Neural cell (in vitro differentiated cells): ENCODE data around the gene ATOSB. TPM values are rescaled to one million over a fixed set of nuclear protein-coding genes. Genes with fewer than 3 reads are reported as not detected.
A peak's percentile ranks its signal among the peaks of the same experiment; 100 is the strongest.

Source experiments
- H2AFZ ChIP-seq: fragments of 200-600, 300-800 bp; sonication (generic), shearing (Covaris generic); 2 replicates; pipeline ENCODE4 v1.6.0; 2014; ENCODE audit warnings: low read depth, mild to moderate bottlenecking, antibody characterized with exemption, low read length, moderate library complexity
- H3F3A ChIP-seq: fragments of 200-600 bp; shearing (Covaris generic); 2 replicates; pipeline ENCODE4 v1.6.1; 2016; ENCODE audit warnings: mild to moderate bottlenecking, moderate library complexity, mixed read lengths, antibody characterized with exemption, low read length; ENCODE audit not compliant: insufficient read depth, poor library complexity, severe bottlenecking
- H3K27ac ChIP-seq: fragments of 200-600, 300-800 bp; sonication (generic), shearing (Covaris generic); 2 replicates; pipeline ENCODE4 v1.5.1; 2014; ENCODE audit warnings: mild to moderate bottlenecking, low read length, moderate library complexity
- H3K27me3 ChIP-seq: fragments of 300-800, 200-600 bp; sonication (generic), shearing (Covaris generic); 2 replicates; pipeline ENCODE4 v1.6.0; 2014; ENCODE audit warnings: mild to moderate bottlenecking, low read depth, low read length, moderate library complexity; ENCODE audit not compliant: insufficient read depth
- H3K36me3 ChIP-seq: fragments of 300-800, 200-600 bp; sonication (generic), shearing (Covaris generic); 2 replicates; pipeline ENCODE4 v1.5.1; 2014; ENCODE audit warnings: mild to moderate bottlenecking, antibody characterized with exemption, low read length, moderate library complexity; ENCODE audit not compliant: insufficient read depth
- H3K4me2 ChIP-seq: fragments of 300-800, 200-600 bp; sonication (generic), shearing (Covaris generic); 2 replicates; pipeline ENCODE4 v1.6.0; 2014; ENCODE audit warnings: mild to moderate bottlenecking, low read length
- H3K4me3 ChIP-seq: fragments of 300-800, 200-600 bp; sonication (generic), shearing (Covaris generic); 2 replicates; pipeline ENCODE4 v1.5.1; 2014; ENCODE audit warnings: mild to moderate bottlenecking, low read length, moderate library complexity
- H3K79me2 ChIP-seq: fragments of 200-600 bp; shearing (Covaris generic); replicated peaks from 2 replicates; pipeline ENCODE4 v1.6.0; 2014; ENCODE audit warnings: mild to moderate bottlenecking, low read length, moderate library complexity; ENCODE audit not compliant: insufficient read depth
- H3K9ac ChIP-seq: fragments of 300-800, 200-600 bp; sonication (generic), shearing (Covaris generic); 2 replicates; pipeline ENCODE4 v1.6.1; 2016; ENCODE audit warnings: mild to moderate bottlenecking, low read length, mixed read lengths
- H3K9me2 ChIP-seq: fragments of 200-600 bp; shearing (Covaris generic); 2 replicates; pipeline ENCODE4 v1.6.1; 2016; ENCODE audit warnings: mild to moderate bottlenecking, low read length, mixed read lengths; ENCODE audit not compliant: insufficient read depth
- H3K9me3 ChIP-seq: fragments of 200-600, 300-800 bp; sonication (generic), shearing (Covaris generic); 2 replicates; pipeline ENCODE4 v1.6.1; 2016; ENCODE audit warnings: mild to moderate bottlenecking, mixed run types, low read length, moderate library complexity, mixed read lengths
- H4K20me1 ChIP-seq: fragments of 200-600 bp; shearing (Covaris generic); 2 replicates; pipeline ENCODE4 v1.6.1; 2016; ENCODE audit warnings: mild to moderate bottlenecking, mixed run types; ENCODE audit not compliant: insufficient read depth
- EP300 ChIP-seq: fragments of 450-650 bp; conservative IDR thresholded peaks from 2 replicates; pipeline ENCODE4 v1.6.1; 2014; ENCODE audit warnings: antibody characterized with exemption, mild to moderate bottlenecking, moderate library complexity; ENCODE audit not compliant: poor library complexity, severe bottlenecking
- EZH2 ChIP-seq: fragments of 200-600, 300-800 bp; shearing (Covaris generic), sonication (generic); IDR thresholded peaks from 2 replicates; pipeline ENCODE4 v1.6.1; 2014; ENCODE audit warnings: antibody characterized with exemption, low read length, borderline replicate concordance, mild to moderate bottlenecking; ENCODE audit not compliant: insufficient read depth, poor library complexity, severe bottlenecking
- MXI1 ChIP-seq: fragments of 450-650 bp; conservative IDR thresholded peaks from 2 replicates; pipeline ENCODE4 v1.6.1; 2014; ENCODE audit warnings: antibody characterized with exemption, mild to moderate bottlenecking; ENCODE audit not compliant: poor library complexity, severe bottlenecking
- POLR2AphosphoS5 ChIP-seq: IDR thresholded peaks from 2 replicates; pipeline ENCODE4 v1.6.1; 2012
- RAD21 ChIP-seq: fragments of 450-650 bp; conservative IDR thresholded peaks from 2 replicates; pipeline ENCODE4 v1.6.1; 2014; ENCODE audit warnings: antibody characterized with exemption, mild to moderate bottlenecking, moderate library complexity
- SMC3 ChIP-seq: fragments of 450-650 bp; conservative IDR thresholded peaks from 2 replicates; pipeline ENCODE4 v1.6.1; 2014; ENCODE audit warnings: antibody characterized with exemption, mild to moderate bottlenecking, moderate library complexity; ENCODE audit not compliant: poor library complexity
- TAF1 ChIP-seq: IDR thresholded peaks from 2 replicates; pipeline ENCODE4 v1.6.1; 2012; ENCODE audit warnings: low read depth
- polyA plus RNA-seq: library from polyadenylated mRNA; depleted of rRNA; stranded (reverse); fragments of >200 nt; gene quantifications from 2 replicates; pipeline ENCODE4 v1.2.3, GENCODE V29; 2014
- TF ChIP-seq, protein P1 (sequence below): fragments of 450-650 bp; IDR thresholded peaks from 2 replicates; pipeline ENCODE4 v1.5.1; 2014; ENCODE audit warnings: antibody characterized with exemption, mild to moderate bottlenecking, moderate library complexity; ENCODE audit not compliant: poor library complexity, severe bottlenecking
- TF ChIP-seq, protein P2 (sequence below): IDR thresholded peaks from 2 replicates; pipeline ENCODE4 v1.6.1; 2012; ENCODE audit warnings: borderline replicate concordance

The ATOSB gene
- polyA plus RNA-seq, 1 donor from 2014 or later: 28.9 TPM

DNA sequence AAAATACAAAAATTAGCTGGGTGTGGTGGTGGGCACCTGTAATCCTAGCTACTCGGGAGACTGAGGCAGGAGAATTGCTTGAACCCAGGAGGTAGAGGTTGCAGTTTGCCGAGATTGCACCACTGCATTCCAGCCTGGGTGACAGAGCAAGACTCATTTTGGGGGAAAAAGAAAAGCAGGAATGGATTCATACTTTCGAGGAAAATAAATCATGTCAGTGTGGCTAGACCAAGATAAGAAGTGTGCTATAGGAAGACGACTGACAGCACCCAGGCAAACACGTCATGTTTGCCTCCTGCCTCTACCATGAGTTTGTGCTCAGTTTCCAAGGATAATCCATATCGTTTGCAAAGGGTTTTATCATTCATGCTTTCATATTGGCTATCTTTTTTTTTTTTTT, 19.3 kb upstream of the ATOSB start:
- Histone ChIP-seq H3K27me3 (no peaks in the 10 kb centered on the region), H3K9me3 (no peaks in the 10 kb centered on the region), H4K20me1 (no peaks in the 10 kb centered on the region), H3K9ac (no peak overlapping the region), H3K9me2 (no peaks in the 10 kb centered on the region), H3K79me2 (no peaks in the 10 kb centered on the region), H3F3A (no peaks in the 10 kb centered on the region), H3K4me2 (no peak overlapping the region), H3K4me3 (no peak overlapping the region), H3K36me3 (no peaks in the 10 kb centered on the region), H2AFZ (no peak overlapping the region), H3K27ac (no peak overlapping the region)
- TF ChIP-seq, protein P1, sequence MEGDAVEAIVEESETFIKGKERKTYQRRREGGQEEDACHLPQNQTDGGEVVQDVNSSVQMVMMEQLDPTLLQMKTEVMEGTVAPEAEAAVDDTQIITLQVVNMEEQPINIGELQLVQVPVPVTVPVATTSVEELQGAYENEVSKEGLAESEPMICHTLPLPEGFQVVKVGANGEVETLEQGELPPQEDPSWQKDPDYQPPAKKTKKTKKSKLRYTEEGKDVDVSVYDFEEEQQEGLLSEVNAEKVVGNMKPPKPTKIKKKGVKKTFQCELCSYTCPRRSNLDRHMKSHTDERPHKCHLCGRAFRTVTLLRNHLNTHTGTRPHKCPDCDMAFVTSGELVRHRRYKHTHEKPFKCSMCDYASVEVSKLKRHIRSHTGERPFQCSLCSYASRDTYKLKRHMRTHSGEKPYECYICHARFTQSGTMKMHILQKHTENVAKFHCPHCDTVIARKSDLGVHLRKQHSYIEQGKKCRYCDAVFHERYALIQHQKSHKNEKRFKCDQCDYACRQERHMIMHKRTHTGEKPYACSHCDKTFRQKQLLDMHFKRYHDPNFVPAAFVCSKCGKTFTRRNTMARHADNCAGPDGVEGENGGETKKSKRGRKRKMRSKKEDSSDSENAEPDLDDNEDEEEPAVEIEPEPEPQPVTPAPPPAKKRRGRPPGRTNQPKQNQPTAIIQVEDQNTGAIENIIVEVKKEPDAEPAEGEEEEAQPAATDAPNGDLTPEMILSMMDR: no peak
- TF ChIP-seq EZH2: no peak
- TF ChIP-seq, protein P2, sequence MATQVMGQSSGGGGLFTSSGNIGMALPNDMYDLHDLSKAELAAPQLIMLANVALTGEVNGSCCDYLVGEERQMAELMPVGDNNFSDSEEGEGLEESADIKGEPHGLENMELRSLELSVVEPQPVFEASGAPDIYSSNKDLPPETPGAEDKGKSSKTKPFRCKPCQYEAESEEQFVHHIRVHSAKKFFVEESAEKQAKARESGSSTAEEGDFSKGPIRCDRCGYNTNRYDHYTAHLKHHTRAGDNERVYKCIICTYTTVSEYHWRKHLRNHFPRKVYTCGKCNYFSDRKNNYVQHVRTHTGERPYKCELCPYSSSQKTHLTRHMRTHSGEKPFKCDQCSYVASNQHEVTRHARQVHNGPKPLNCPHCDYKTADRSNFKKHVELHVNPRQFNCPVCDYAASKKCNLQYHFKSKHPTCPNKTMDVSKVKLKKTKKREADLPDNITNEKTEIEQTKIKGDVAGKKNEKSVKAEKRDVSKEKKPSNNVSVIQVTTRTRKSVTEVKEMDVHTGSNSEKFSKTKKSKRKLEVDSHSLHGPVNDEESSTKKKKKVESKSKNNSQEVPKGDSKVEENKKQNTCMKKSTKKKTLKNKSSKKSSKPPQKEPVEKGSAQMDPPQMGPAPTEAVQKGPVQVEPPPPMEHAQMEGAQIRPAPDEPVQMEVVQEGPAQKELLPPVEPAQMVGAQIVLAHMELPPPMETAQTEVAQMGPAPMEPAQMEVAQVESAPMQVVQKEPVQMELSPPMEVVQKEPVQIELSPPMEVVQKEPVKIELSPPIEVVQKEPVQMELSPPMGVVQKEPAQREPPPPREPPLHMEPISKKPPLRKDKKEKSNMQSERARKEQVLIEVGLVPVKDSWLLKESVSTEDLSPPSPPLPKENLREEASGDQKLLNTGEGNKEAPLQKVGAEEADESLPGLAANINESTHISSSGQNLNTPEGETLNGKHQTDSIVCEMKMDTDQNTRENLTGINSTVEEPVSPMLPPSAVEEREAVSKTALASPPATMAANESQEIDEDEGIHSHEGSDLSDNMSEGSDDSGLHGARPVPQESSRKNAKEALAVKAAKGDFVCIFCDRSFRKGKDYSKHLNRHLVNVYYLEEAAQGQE: no peak
- no peak for TF ChIP-seq RAD21
- no peak for TF ChIP-seq MXI1
- TF ChIP-seq EP300: no peak

DNA sequence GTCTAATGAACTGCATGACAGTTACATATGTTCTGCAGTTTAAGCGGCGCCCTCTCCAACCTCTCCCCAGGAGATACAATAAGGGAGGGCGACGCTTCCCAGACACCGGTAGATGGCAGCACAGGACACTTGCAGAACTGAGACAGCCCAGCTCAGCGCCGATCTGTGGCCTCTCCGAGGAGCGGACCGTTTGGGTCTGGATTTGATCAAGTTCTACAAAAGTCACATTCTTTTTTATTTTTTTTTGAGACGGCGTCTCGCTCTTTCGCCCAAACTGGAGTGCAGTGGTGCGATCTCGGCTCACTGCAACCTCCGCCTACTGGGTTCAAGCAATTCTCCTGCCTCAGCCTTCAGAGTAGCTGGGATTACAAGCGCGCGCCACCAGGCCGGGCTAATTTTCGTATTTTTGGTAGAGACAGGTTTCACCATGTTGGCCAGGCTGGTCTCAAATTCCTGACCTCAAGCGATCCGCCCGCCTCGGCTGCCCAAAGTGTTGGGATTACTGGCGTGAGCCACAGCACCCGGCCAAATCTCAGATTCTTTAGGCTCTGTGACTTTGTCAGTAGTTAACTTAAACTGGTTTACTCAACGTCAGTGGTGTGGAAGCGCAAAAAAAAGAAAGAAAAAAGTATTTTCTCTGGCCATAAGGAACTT, 1.4 kb upstream of the ATOSB start:
- Histone ChIP-seq H4K20me1 (no peaks in the 10 kb centered on the region), H3K27ac (peak overlapping the region; percentile 95), H3K9ac (peak overlapping the region; percentile 85)

More for the DNA sequence above, 1.4 kb upstream of the ATOSB start:
- Histone ChIP-seq H3K9me2 (no peaks in the 10 kb centered on the region), H2AFZ (peak overlapping the region; percentile 61), H3K4me3 (peak overlapping the region; percentile 88), H3F3A (peaks cover 6% of the 10 kb centered on the region), H3K79me2 (peaks cover 12% of the 10 kb centered on the region), H3K36me3 (no peaks in the 10 kb centered on the region), H3K9me3 (no peaks in the 10 kb centered on the region), H3K4me2 (peak overlapping the region; percentile 98), H3K27me3 (no peaks in the 10 kb centered on the region)
- peak; percentile 7 for TF ChIP-seq POLR2AphosphoS5
- TF ChIP-seq EZH2: no peak
- no peak for TF ChIP-seq TAF1
- peak; percentile 96 for TF ChIP-seq SMC3
- TF ChIP-seq, protein P1: peak; percentile 99
- TF ChIP-seq RAD21: peak; percentile 97
